Stimulated activated CD8-positive, alpha-beta memory T cell treated with anti-CD3 and anti-CD28 coated beads, Interleukin-4, amount 100 ng/mL, for 48 hours (primary cell): Measurements from ENCODE around the gene OIT3.
"Not testable (repeated sequence)": the region's sequence is repeated elsewhere in the genome, so short reads cannot be mapped to it uniquely, and the experiment has no call there.

ENCODE experiments used
- DNase-seq: peaks from one replicate; pipeline ENCODE4 v3.0.0-alpha.2; 2020

OIT3 gene

DNA sequence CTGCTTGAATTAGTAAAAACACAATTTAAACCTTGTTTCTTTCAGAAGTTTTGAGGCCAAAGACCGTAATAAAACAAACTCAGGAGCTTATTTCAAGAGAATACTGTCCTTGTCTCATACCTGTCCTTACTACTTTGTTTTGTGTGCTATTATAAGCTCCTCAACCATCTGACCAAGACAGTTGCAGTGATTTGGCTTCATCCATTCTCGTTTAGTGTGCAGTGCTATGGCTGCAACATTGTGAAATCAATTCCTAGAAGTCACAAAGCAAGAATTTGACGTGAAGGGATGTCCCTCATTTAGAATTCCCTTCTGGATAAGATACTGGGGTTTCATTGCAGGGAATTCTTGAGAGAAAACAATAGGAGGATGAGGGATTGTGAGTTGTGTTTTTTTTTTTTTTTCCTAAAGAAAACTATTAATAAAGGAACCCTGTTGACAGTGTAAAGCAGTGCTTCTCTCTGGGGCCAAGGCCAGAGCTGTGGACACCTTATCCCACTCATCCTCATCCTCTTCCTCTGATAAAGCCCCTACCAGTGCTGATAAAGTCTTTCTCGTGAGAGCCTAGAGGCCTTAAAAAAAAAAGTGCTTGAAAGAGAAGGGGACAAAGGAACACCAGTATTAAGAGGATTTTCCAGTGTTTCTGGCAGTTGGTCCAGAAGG, at the start of gene OIT3:
OIT3 (plus strand) TSS at position 604 of the 663 bp plus-strand sequence. CDS start 60 bp downstream, outside the sequence.
- DNase-seq, result no peak

- no peak for DNase-seq
Observed at GRCh38 chr10:72846238-72846637, 47.3 kb upstream of the OIT3 start.

- DNase-seq, result no peak
Observed at GRCh38 chr10:72847681-72848080, 45.9 kb upstream of the OIT3 start.

DNA sequence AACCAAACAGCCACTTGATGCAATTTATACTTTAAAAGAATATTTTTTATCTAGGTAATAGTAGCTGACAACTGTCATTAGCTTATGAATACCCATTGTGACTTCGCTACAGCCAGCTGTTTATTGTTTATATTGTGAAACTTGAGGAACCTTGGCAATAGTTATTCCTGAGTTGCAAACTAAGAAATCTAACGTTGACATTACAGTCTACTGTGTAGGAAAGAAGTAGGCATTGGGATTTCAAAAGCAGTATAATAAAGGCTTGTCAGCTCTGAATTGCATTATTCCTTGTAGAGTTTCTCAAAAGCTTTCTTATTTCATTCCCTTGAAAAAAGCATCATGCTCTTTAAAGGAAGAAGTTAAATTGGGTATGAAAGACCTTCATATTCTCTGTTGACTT, 42.7 kb upstream of the OIT3 start:
- DNase-seq, result no peak

- DNase-seq, result no peak
Observed at GRCh38 chr10:72851509-72851908, 42.0 kb upstream of the OIT3 start.

- DNase-seq, result no peak
Observed at GRCh38 chr10:72852508-72852907, 41.0 kb upstream of the OIT3 start.

- no peak for DNase-seq
Observed at GRCh38 chr10:72855129-72855528, 38.4 kb upstream of the OIT3 start.

DNA sequence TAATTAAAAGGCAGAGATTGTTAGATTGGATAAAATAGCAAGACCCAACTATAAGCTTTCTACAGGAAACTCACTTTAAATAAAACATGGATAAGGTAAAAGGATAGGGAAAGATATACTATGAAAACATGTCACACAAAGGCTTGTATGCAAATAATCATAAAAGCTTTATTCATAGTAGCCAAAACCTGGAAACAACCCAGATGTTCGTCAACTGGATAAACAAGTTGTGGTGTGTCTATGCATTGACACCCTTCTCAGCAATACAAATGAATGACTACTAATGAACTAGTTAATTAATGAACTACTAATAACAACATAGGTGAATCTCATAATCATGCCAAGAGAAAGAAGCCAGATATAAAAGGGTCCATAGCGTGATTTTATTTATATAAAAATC, 37.7 kb upstream of the OIT3 start:
- DNase-seq, result no peak

DNA sequence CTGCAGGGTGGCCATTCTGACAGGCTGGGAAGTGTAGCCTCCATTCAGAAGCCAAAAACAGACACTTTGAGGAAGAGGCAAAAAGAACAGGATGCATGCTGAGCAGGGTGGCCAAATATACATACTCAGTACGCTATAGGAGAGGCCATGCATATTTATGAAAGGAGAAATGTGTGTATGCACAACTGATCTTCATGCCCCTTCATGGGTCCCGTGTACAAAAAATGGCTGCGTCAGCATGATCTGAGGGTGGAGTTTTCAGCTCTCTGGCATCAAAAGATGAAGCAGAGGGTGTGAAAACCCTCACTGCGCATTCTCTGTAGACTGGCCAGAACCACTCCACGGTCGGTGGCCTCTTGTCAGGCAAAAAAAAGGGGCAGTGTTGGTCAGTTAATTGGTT, 35.5 kb upstream of the OIT3 start:
- no peak for DNase-seq

DNA sequence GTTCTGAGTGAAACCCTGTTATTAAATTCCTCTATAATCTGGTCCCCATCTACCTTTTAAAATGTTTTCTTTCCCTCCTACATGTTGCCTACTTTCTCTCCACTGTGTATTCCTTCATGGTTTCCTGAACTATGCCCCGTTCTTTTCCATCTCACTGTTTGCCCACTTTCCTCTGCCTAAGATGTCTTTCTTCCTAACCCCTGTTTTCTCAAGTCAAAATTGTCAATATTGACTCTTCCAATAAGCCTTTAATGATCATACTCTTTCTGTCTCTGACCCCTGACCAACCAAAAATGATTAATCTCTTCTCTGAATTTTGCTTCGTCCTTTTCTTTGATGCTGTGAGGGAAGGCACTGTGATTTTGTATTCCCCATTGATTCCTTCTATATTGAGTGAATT, 30.6 kb upstream of the OIT3 start:
- no peak for DNase-seq

GRCh38 chr10:72875250-72876055, 18.1 kb upstream of the OIT3 start:
- DNase-seq, result no peak

- DNase-seq, result no peak
Observed at GRCh38 chr10:72879245-72879644, 14.3 kb upstream of the OIT3 start.

- no peak for DNase-seq
Observed at GRCh38 chr10:72881291-72881690, 12.2 kb upstream of the OIT3 start.

DNA sequence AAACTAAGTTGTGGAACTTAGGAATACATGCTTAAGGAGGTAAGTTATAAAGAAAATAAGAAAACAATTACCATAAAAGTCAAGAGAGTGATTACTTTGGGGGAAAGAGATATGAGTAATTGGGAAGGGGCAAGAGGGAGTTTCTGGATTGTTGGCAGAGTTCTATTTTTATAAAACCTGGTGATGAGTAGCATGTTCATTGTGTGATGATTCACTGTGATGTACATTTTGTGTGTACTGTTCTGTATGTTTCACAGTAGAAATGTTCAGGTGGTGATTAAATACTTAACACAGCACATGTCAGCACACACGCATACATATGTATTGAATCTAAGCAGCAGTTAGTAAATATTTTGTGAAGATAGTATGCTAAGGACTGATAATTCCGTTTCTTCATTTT, 9.7 kb upstream of the OIT3 start:
- DNase-seq, result no peak

- no peak for DNase-seq
Observed at GRCh38 chr10:72885953-72886352, 7.6 kb upstream of the OIT3 start.

GRCh38 chr10:72886621-72887020, 6.9 kb upstream of the OIT3 start:
- DNase-seq, result no peak

GRCh38 chr10:72887043-72887442, 6.5 kb upstream of the OIT3 start:
- no peak for DNase-seq

GRCh38 chr10:72888151-72888638, 5.3 kb upstream of the OIT3 start:
- no peak for DNase-seq

DNA sequence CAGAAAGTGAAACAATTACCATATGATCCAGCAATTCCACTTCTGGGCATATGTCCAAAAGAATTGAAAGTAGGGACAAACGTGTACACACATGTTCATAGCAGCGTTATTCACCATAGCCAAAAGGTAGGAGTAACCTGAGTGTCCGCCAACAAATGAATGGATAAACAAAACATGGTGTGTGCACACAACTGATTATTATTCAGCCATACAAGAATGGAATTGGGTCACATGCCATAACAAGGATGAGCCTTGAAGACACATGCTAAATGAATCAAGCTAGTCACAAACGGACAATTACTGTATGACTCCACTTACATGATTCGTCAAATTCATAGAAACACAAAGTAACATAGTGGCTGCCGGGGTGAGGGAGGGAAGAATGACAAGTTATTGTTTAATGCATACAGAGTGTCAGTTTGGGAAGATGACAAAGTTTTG, 4.1 kb upstream of the OIT3 start:
- DNase-seq, result no peak

- DNase-seq, result no peak
Observed at GRCh38 chr10:72890086-72890485, 3.5 kb upstream of the OIT3 start.

DNA sequence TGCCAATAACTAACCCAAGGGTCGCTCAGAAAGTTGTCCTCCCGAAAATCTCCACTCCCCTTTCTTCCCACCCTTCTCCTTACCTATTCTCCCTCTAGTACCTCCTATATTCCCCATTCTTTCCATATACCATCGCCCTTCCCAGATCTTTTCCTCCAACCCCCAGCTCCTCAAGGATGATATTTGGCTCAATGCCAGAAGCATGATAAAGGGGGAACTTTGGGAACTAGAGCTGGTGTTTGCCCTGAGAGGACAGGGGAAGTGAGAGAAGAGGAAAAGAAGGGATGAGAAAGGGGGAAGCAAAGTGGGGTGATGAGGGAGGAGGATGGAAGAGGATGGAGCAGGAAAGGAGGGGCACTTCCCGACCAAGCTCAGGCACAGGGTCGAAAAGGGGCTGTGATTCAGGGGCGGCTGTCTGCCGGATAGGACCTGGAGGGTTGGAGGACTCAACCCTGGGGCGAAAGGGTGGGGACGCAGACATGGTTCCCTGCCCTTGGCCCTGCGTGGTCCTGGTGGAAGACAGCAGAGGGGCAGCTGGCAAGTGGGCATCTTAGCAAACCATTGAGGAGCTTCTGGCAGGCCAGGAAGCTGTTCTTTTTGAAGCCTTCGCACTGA, 1.8 kb downstream of the OIT3 start:
- DNase-seq, result no peak

GRCh38 chr10:72898616-72899015, 5.1 kb downstream of the OIT3 start:
- no peak for DNase-seq

DNA sequence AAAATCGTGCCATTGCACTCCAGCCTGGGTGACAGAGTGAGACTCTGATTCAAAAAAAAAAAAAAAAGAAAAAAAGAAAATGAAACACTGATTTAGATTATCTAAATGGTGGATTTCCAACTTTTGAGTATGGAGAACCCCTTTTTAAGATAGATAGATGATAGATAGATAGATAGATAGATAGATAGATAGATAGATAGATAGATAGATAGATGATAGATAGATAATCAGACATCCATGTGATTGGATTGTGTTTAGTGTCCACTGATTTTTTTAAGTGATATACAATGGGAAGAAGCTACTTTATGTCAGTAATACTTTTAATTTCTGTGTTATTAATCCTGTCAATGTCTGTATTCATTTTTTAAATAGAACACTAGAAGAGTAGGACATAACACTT, 6.0 kb downstream of the OIT3 start:
- DNase-seq, result no peak

DNA sequence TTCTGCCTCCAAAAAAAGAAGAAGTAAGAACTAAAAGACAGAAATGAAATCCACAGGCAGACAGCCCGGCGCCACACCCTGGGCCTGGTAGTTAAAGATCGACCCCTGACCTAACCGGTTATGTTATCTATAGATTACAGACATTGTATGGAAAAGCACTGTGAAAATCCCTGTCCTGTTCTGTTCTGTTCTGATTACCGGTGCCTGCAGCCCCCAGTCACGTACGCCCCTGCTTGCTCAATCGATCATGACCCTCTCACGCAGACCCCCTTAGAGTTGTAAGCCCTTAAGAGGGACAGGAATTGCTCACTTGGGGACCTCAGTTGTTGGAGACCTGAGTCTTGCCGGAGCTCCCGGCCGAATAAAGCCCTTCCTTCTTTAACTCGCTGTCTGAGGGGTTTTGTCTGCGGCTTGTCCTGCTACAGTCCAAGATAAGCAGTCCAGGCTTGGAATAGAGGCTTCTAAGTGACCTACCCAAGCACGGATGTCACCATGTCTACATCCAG, 10.5 kb downstream of the OIT3 start:
- DNase-seq, result not testable (repeated sequence)
